SK-N-MC (cell line): ENCODE measurements around the gene ZNF396.

Experiments used
- EZH2 ChIP-seq: fragments of 200-600 bp; sonication (generic); IDR thresholded peaks from one replicate; pipeline ENCODE4 v1.6.1; 2017; ENCODE audit warnings: antibody characterized with exemption
- FOXP2 ChIP-seq: optimal IDR thresholded peaks from 2 replicates; pipeline ENCODE3; 2011; ENCODE audit warnings: mild to moderate bottlenecking, moderate library complexity; ENCODE audit not compliant: insufficient read depth; ENCODE audit errors: extremely low read length, control extremely low read depth
- POLR2AphosphoS5 ChIP-seq: IDR thresholded peaks from 2 replicates; pipeline ENCODE4 v1.6.1; 2012; ENCODE audit warnings: mild to moderate bottlenecking, low read depth, low read length, borderline replicate concordance

- no peak for TF ChIP-seq POLR2AphosphoS5
- TF ChIP-seq EZH2 = no peak
- no peak for TF ChIP-seq FOXP2
Measured at GRCh38 chr18:35387152-35387571, 10.0 kb upstream of the ZNF396 start.
